ENCODE measurements around the gene NES.

Gene NES

GRCh38 chr1:156692925-156693847 is 16.0 kb upstream of the NES start:
- Histone ChIP-seq H3K9ac (ENCODE audit: low read depth in 1 of 2, low read length in 2 of 2) (no peak overlapping the region), H3K27me3 (ENCODE audit: control insufficient read depth in 2 of 2, insufficient read depth in 2 of 2, low read length in 2 of 2) (peaks cover 27 to 34% of the 10 kb centered on the region in 2 donors), H3K4me1 (ENCODE audit: control insufficient read depth in 2 of 2, insufficient read depth in 2 of 2, low read length in 2 of 2) (peaks cover 0 to 21% of the 10 kb centered on the region in 2 donors), H3K27ac (ENCODE audit: low read depth in 2 of 2, low read length in 2 of 2) (no peak overlapping the region), H3K4me3 (ENCODE audit: low read length in 2 of 2) (no peak overlapping the region), H3K9me3 (ENCODE audit: control insufficient read depth in 2 of 2, low read length in 2 of 2) (no peaks in the 10 kb centered on the region), H3K36me3 (ENCODE audit: control insufficient read depth in 2 of 2, insufficient read depth in 2 of 2, low read length in 2 of 2) (no peaks in the 10 kb centered on the region)

- Histone ChIP-seq H3K27me3 (ENCODE audit: control insufficient read depth in 2 of 2, insufficient read depth in 2 of 2, low read length in 2 of 2) (peaks cover 27 to 34% of the 10 kb centered on the region in 2 donors), H3K4me3 (ENCODE audit: low read length in 2 of 2) (no peak overlapping the region), H3K4me1 (ENCODE audit: control insufficient read depth in 2 of 2, insufficient read depth in 2 of 2, low read length in 2 of 2) (peaks cover 0 to 21% of the 10 kb centered on the region in 2 donors), H3K9ac (ENCODE audit: low read depth in 1 of 2, low read length in 2 of 2) (no peak overlapping the region), H3K9me3 (ENCODE audit: control insufficient read depth in 2 of 2, low read length in 2 of 2) (no peaks in the 10 kb centered on the region), H3K36me3 (ENCODE audit: control insufficient read depth in 2 of 2, insufficient read depth in 2 of 2, low read length in 2 of 2) (no peaks in the 10 kb centered on the region), H3K27ac (ENCODE audit: low read depth in 2 of 2, low read length in 2 of 2) (no peak overlapping the region)
These were observed 15.3 kb upstream of the NES start for GRCh38 chr1:156692441-156692924.

- no peak overlapping the region for H3K27ac ChIP-seq (ENCODE audit: low read depth in 2 of 2, low read length in 2 of 2)
- H3K4me3 ChIP-seq (ENCODE audit: low read length in 2 of 2) = no peak overlapping the region
- H3K9ac ChIP-seq (ENCODE audit: low read depth in 1 of 2, low read length in 2 of 2) = no peak overlapping the region
- H3K4me1 ChIP-seq (ENCODE audit: control insufficient read depth in 2 of 2, insufficient read depth in 2 of 2, low read length in 2 of 2) = peaks cover 0 to 21% of the 10 kb centered on the region in 2 donors
- H3K27me3 ChIP-seq (ENCODE audit: control insufficient read depth in 2 of 2, insufficient read depth in 2 of 2, low read length in 2 of 2) = peaks cover 27 to 34% of the 10 kb centered on the region in 2 donors
- H3K9me3 ChIP-seq (ENCODE audit: control insufficient read depth in 2 of 2, low read length in 2 of 2) = no peaks in the 10 kb centered on the region
- no peaks in the 10 kb centered on the region for H3K36me3 ChIP-seq (ENCODE audit: control insufficient read depth in 2 of 2, insufficient read depth in 2 of 2, low read length in 2 of 2)
These were observed 14.6 kb upstream of the NES start for GRCh38 chr1:156691665-156692440.

- Histone ChIP-seq H3K9me3 (ENCODE audit: control insufficient read depth in 2 of 2, low read length in 2 of 2) (no peaks in the 10 kb centered on the region), H3K27me3 (ENCODE audit: control insufficient read depth in 2 of 2, insufficient read depth in 2 of 2, low read length in 2 of 2) (peaks cover 27 to 34% of the 10 kb centered on the region in 2 donors), H3K36me3 (ENCODE audit: control insufficient read depth in 2 of 2, insufficient read depth in 2 of 2, low read length in 2 of 2) (no peaks in the 10 kb centered on the region), H3K4me3 (ENCODE audit: low read length in 2 of 2) (no peak overlapping the region), H3K27ac (ENCODE audit: low read depth in 2 of 2, low read length in 2 of 2) (no peak overlapping the region), H3K4me1 (ENCODE audit: control insufficient read depth in 2 of 2, insufficient read depth in 2 of 2, low read length in 2 of 2) (peaks cover 0 to 21% of the 10 kb centered on the region in 2 donors), H3K9ac (ENCODE audit: low read depth in 1 of 2, low read length in 2 of 2) (no peak overlapping the region)
These were observed 14.0 kb upstream of the NES start for GRCh38 chr1:156691191-156691590.

- Histone ChIP-seq H3K27ac (ENCODE audit: low read depth in 2 of 2, low read length in 2 of 2) (no peak overlapping the region), H3K9me3 (ENCODE audit: control insufficient read depth in 2 of 2, low read length in 2 of 2) (no peaks in the 10 kb centered on the region), H3K27me3 (ENCODE audit: control insufficient read depth in 2 of 2, insufficient read depth in 2 of 2, low read length in 2 of 2) (peaks cover 27 to 34% of the 10 kb centered on the region in 2 donors), H3K9ac (ENCODE audit: low read depth in 1 of 2, low read length in 2 of 2) (no peak overlapping the region), H3K4me1 (ENCODE audit: control insufficient read depth in 2 of 2, insufficient read depth in 2 of 2, low read length in 2 of 2) (peaks cover 0 to 21% of the 10 kb centered on the region in 2 donors), H3K4me3 (ENCODE audit: low read length in 2 of 2) (no peak overlapping the region), H3K36me3 (ENCODE audit: control insufficient read depth in 2 of 2, insufficient read depth in 2 of 2, low read length in 2 of 2) (no peaks in the 10 kb centered on the region)
These were observed 13.4 kb upstream of the NES start for GRCh38 chr1:156690675-156691036.

GRCh38 chr1:156689953-156690674 is 12.9 kb upstream of the NES start:
- H3K9ac ChIP-seq (ENCODE audit: low read depth in 1 of 2, low read length in 2 of 2) = no peak overlapping the region
- H3K4me1 ChIP-seq (ENCODE audit: control insufficient read depth in 2 of 2, insufficient read depth in 2 of 2, low read length in 2 of 2) = peaks cover 0 to 21% of the 10 kb centered on the region in 2 donors
- no peaks in the 10 kb centered on the region for H3K9me3 ChIP-seq (ENCODE audit: control insufficient read depth in 2 of 2, low read length in 2 of 2)
- H3K4me3 ChIP-seq (ENCODE audit: low read length in 2 of 2) = no peak overlapping the region
- H3K27ac ChIP-seq (ENCODE audit: low read depth in 2 of 2, low read length in 2 of 2) = no peak overlapping the region
- peaks cover 27 to 34% of the 10 kb centered on the region in 2 donors for H3K27me3 ChIP-seq (ENCODE audit: control insufficient read depth in 2 of 2, insufficient read depth in 2 of 2, low read length in 2 of 2)
- H3K36me3 ChIP-seq (ENCODE audit: control insufficient read depth in 2 of 2, insufficient read depth in 2 of 2, low read length in 2 of 2) = no peaks in the 10 kb centered on the region

- H3K36me3 ChIP-seq (ENCODE audit: control insufficient read depth in 2 of 2, insufficient read depth in 2 of 2, low read length in 2 of 2) = no peaks in the 10 kb centered on the region
- H3K9ac ChIP-seq (ENCODE audit: low read depth in 1 of 2, low read length in 2 of 2) = no peak overlapping the region
- H3K27me3 ChIP-seq (ENCODE audit: control insufficient read depth in 2 of 2, insufficient read depth in 2 of 2, low read length in 2 of 2) = peaks cover 29 to 39% of the 10 kb centered on the region in 2 donors
- no peaks in the 10 kb centered on the region for H3K9me3 ChIP-seq (ENCODE audit: control insufficient read depth in 2 of 2, low read length in 2 of 2)
- peaks cover 0 to 17% of the 10 kb centered on the region in 2 donors for H3K4me1 ChIP-seq (ENCODE audit: control insufficient read depth in 2 of 2, insufficient read depth in 2 of 2, low read length in 2 of 2)
- no peak overlapping the region for H3K27ac ChIP-seq (ENCODE audit: low read depth in 2 of 2, low read length in 2 of 2)
- peak overlapping the region in 1 of 2 donors; percentile 20 for H3K4me3 ChIP-seq (ENCODE audit: low read length in 2 of 2)
These were observed 12.1 kb upstream of the NES start for GRCh38 chr1:156689035-156689952.

- Histone ChIP-seq H3K36me3 (ENCODE audit: control insufficient read depth in 2 of 2, insufficient read depth in 2 of 2, low read length in 2 of 2) (no peaks in the 10 kb centered on the region), H3K9ac (ENCODE audit: low read depth in 1 of 2, low read length in 2 of 2) (no peak overlapping the region), H3K4me1 (ENCODE audit: control insufficient read depth in 2 of 2, insufficient read depth in 2 of 2, low read length in 2 of 2) (no peaks in the 10 kb centered on the region), H3K4me3 (ENCODE audit: low read length in 2 of 2) (no peak overlapping the region), H3K27ac (ENCODE audit: low read depth in 2 of 2, low read length in 2 of 2) (no peak overlapping the region), H3K27me3 (ENCODE audit: control insufficient read depth in 2 of 2, insufficient read depth in 2 of 2, low read length in 2 of 2) (peaks cover 16 to 19% of the 10 kb centered on the region in 2 donors), H3K9me3 (ENCODE audit: control insufficient read depth in 2 of 2, low read length in 2 of 2) (no peaks in the 10 kb centered on the region)
These were observed 7.1 kb upstream of the NES start for GRCh38 chr1:156684227-156684782.
